Spleen (tissue), 7 donors: ENCODE measurements around the gene GJD3.
"Not testable (repeated sequence)": the region's sequence is repeated elsewhere in the genome, so short reads cannot be mapped to it uniquely, and the experiment has no call there.

ENCODE experiments used
- POLR2A ChIP-seq, 3 donors: fragments of 450-650 bp; IDR thresholded peaks; one replicate each; pipeline ENCODE4 v1.5.1; 2017; ENCODE audit warnings: antibody characterized with exemption in 3 of 3, mild to moderate bottlenecking in 1 of 3
- TF ChIP-seq, protein P1 (sequence below), 11 experiments: fragments of 200-600 bp in 7 of 11; fragments of 450-650 bp in 4 of 11; sonication (generic) in 4 of 11; IDR thresholded peaks in 8 of 11; conservative IDR thresholded peaks in 3 of 11; 1 replicate in 7 of 11; 2 replicates in 4 of 11; pipeline versions ENCODE4 v1.4.0 to v1.8.0; 2016 to 2021; ENCODE audit warnings: antibody characterized with exemption in 11 of 11, inconsistent platforms in 4 of 11, mild to moderate bottlenecking in 1 of 11
- donor health status: DM: no; HTN: no; CAD: no; lungs with moderate emphysema.
- donor health status: DM: no; HTN: no; CAD: no.
- donor health status: DM: no; HTN: no; CAD: no.

DNA sequence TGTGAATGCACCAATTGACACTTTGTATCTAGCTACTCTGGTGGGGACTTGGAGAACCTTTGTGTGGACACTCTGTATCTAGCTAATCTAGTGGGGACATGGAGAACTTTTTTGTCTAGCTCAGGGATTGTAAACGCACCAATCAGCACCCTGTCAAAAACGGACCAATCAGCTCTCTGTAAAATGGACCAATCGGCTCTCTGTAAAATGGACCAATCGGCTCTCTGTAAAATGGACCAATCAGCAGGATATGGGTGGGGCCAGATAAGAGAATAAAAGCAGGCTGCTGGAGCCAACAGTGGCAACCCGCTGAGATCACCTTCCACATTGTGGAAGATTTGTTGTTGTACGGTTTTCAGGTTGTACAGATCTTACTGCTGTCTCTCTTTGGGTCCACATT is 12.0 kb upstream of the GJD3 start:
- TF ChIP-seq POLR2A (IDR thresholded peaks at IDR 0.05): not testable (repeated sequence)
- TF ChIP-seq, protein P1, sequence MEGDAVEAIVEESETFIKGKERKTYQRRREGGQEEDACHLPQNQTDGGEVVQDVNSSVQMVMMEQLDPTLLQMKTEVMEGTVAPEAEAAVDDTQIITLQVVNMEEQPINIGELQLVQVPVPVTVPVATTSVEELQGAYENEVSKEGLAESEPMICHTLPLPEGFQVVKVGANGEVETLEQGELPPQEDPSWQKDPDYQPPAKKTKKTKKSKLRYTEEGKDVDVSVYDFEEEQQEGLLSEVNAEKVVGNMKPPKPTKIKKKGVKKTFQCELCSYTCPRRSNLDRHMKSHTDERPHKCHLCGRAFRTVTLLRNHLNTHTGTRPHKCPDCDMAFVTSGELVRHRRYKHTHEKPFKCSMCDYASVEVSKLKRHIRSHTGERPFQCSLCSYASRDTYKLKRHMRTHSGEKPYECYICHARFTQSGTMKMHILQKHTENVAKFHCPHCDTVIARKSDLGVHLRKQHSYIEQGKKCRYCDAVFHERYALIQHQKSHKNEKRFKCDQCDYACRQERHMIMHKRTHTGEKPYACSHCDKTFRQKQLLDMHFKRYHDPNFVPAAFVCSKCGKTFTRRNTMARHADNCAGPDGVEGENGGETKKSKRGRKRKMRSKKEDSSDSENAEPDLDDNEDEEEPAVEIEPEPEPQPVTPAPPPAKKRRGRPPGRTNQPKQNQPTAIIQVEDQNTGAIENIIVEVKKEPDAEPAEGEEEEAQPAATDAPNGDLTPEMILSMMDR (IDR thresholded peaks at IDR 0.05 in 8 of 11, conservative IDR thresholded peaks at IDR 0.05 in 3 of 11): not testable (repeated sequence)
